Tibial artery (tissue), 4 donors: ENCODE data around the gene AGR3.

Source experiments
- DNase-seq, 2 donors: peaks; one replicate each; pipeline ENCODE4 v3.0.0-alpha.2; 2019
- H3K27ac ChIP-seq, 2 donors: fragments of 200-600 bp; sonication (generic) in 1 of 2; 1 replicate in 1 of 2; 2 replicates in 1 of 2; pipeline ENCODE4 v1.5.1; 2018 to 2019; ENCODE audit warnings: mild to moderate bottlenecking in 1 of 2
- H3K27me3 ChIP-seq, 2 donors: fragments of 200-600 bp; sonication (generic) in 1 of 2; one replicate each; pipeline versions ENCODE4 v1.5.1 to v1.6.0; 2016 to 2019
- H3K36me3 ChIP-seq, 3 donors: fragments of 200-600 bp; sonication (generic) in 2 of 3; one replicate each; pipeline ENCODE4 v1.5.1; 2016 to 2019; ENCODE audit warnings: mild to moderate bottlenecking in 2 of 3
- H3K4me1 ChIP-seq, 4 donors: fragments of 200-600 bp; sonication (generic) in 2 of 4; 1 replicate in 3 of 4; 2 replicates in 1 of 4; pipeline ENCODE4 v1.5.1; 2016 to 2019
- H3K4me3 ChIP-seq, 2 donors: fragments of 200-600 bp; sonication (generic) in 1 of 2; 1 replicate in 1 of 2; 2 replicates in 1 of 2; pipeline ENCODE4 v1.5.1; 2018 to 2019; ENCODE audit warnings: mild to moderate bottlenecking in 2 of 2
- H3K9me3 ChIP-seq, 3 donors: fragments of 200-600 bp; sonication (generic) in 1 of 3; one replicate each; pipeline ENCODE4 v1.5.1; 2016 to 2019
- CTCF ChIP-seq, 2 experiments: fragments of 200-600 bp in 1 of 2; fragments of 450-650 bp in 1 of 2; IDR thresholded peaks; one replicate each; pipeline ENCODE4 v1.5.1; 2017 to 2019; ENCODE audit warnings: antibody characterized with exemption in 2 of 2, mild to moderate bottlenecking in 1 of 2, moderate library complexity in 1 of 2
- intact Hi-C: fragments of 100-400 bp; cut with DNase I; formaldehyde crosslinking; loops from one replicate; pipeline ENCODE4 v1.15.0; 2023; ENCODE audit warnings: low total_unique reads

Gene AGR3

GRCh38 chr7:16916738-16917137 lies 35.0 kb upstream of the AGR3 start:
- intact Hi-C loops = loop anchor here (2.0 kb wide), 1 partner anchor 220 kb away; no protein-coding TSS in a partner anchor
- DNase-seq = no peak
- no peak overlapping the region for H3K4me3 ChIP-seq
- no peaks in the 10 kb centered on the region for H3K9me3 ChIP-seq
- no peaks in the 10 kb centered on the region for H3K4me1 ChIP-seq
- no peaks in the 10 kb centered on the region for H3K36me3 ChIP-seq
- no peak for TF ChIP-seq CTCF (IDR thresholded peaks at IDR 0.05)
- H3K27me3 ChIP-seq = no peaks in the 10 kb centered on the region
- no peak overlapping the region for H3K27ac ChIP-seq

GRCh38 chr7:16916105-16916639 lies 34.4 kb upstream of the AGR3 start:
- H3K9me3 ChIP-seq = no peaks in the 10 kb centered on the region
- no peaks in the 10 kb centered on the region for H3K36me3 ChIP-seq
- H3K27me3 ChIP-seq = no peaks in the 10 kb centered on the region
- intact Hi-C loops = loop anchor here (2.0 kb wide), 1 partner anchor 219 kb away; no protein-coding TSS in a partner anchor
- H3K4me1 ChIP-seq = no peaks in the 10 kb centered on the region
- TF ChIP-seq CTCF (IDR thresholded peaks at IDR 0.05) = no peak
- no peak overlapping the region for H3K4me3 ChIP-seq
- no peak for DNase-seq
- no peak overlapping the region for H3K27ac ChIP-seq

- H3K27ac ChIP-seq = no peak overlapping the region
- no peaks in the 10 kb centered on the region for H3K4me1 ChIP-seq
- no peaks in the 10 kb centered on the region for H3K9me3 ChIP-seq
- no peak for DNase-seq
- H3K4me3 ChIP-seq = no peak overlapping the region
- no peaks in the 10 kb centered on the region for H3K27me3 ChIP-seq
- no peak for TF ChIP-seq CTCF (IDR thresholded peaks at IDR 0.05)
- intact Hi-C loops = no loop called here
- no peaks in the 10 kb centered on the region for H3K36me3 ChIP-seq
These were observed 33.6 kb upstream of the AGR3 start for GRCh38 chr7:16915405-16915804.

- Histone ChIP-seq H3K27ac (no peak overlapping the region), H3K4me3 (no peak overlapping the region), H3K9me3 (no peaks in the 10 kb centered on the region), H3K27me3 (no peaks in the 10 kb centered on the region), H3K36me3 (no peaks in the 10 kb centered on the region), H3K4me1 (no peaks in the 10 kb centered on the region)
- no peak for DNase-seq
- no peak for TF ChIP-seq CTCF (IDR thresholded peaks at IDR 0.05)
- intact Hi-C loops = no loop called here
These were observed 33.0 kb upstream of the AGR3 start for GRCh38 chr7:16914771-16915170.

- Histone ChIP-seq H3K36me3 (no peaks in the 10 kb centered on the region), H3K27me3 (no peaks in the 10 kb centered on the region), H3K27ac (no peak overlapping the region), H3K4me1 (no peaks in the 10 kb centered on the region), H3K4me3 (no peak overlapping the region), H3K9me3 (no peaks in the 10 kb centered on the region)
- no peak for TF ChIP-seq CTCF (IDR thresholded peaks at IDR 0.05)
- intact Hi-C loops = no loop called here
- no peak for DNase-seq
These were observed 31.9 kb upstream of the AGR3 start for GRCh38 chr7:16913643-16914042.

GRCh38 chr7:16912540-16912939 lies 30.8 kb upstream of the AGR3 start:
- H3K9me3 ChIP-seq = no peaks in the 10 kb centered on the region
- no peaks in the 10 kb centered on the region for H3K4me1 ChIP-seq
- no peaks in the 10 kb centered on the region for H3K27me3 ChIP-seq
- DNase-seq = no peak
- H3K4me3 ChIP-seq = no peak overlapping the region
- no peaks in the 10 kb centered on the region for H3K36me3 ChIP-seq
- no peak overlapping the region for H3K27ac ChIP-seq
- no peak for TF ChIP-seq CTCF (IDR thresholded peaks at IDR 0.05)
- intact Hi-C loops = no loop called here
